Chondrocyte (in vitro differentiated cells): ENCODE results near the gene UBE2QL1. TPM values are rescaled to one million over a fixed set of nuclear protein-coding genes. Genes with fewer than 3 reads are reported as not detected.

ENCODE experiments used
- DNase-seq: peaks from one replicate; pipeline ENCODE4 v3.0.0; 2021; ENCODE audit warnings: mixed read lengths, low spot score
- H3K27ac Mint-ChIP-seq: one replicate; pipeline ENCODE4 v1.8.0; 2021; ENCODE audit warnings: mild to moderate bottlenecking, moderate library complexity, mixed read lengths; ENCODE audit not compliant: unreplicated experiment
- H3K27me3 Mint-ChIP-seq: 2 replicates; pipeline ENCODE4 v1.8.0; 2021; ENCODE audit warnings: low read depth, mixed read lengths
- H3K36me3 Mint-ChIP-seq: 2 replicates; pipeline ENCODE4 v1.8.0; 2021; ENCODE audit warnings: low read depth, mixed read lengths
- H3K4me1 Mint-ChIP-seq: 2 replicates; pipeline ENCODE4 v1.8.0; 2021; ENCODE audit warnings: low read depth, mild to moderate bottlenecking, mixed read lengths
- H3K4me3 Mint-ChIP-seq: one replicate; pipeline ENCODE4 v1.8.0; 2021; ENCODE audit warnings: mild to moderate bottlenecking, moderate library complexity, mixed read lengths; ENCODE audit not compliant: unreplicated experiment
- H3K9me3 Mint-ChIP-seq: 2 replicates; pipeline ENCODE4 v1.8.0; 2021; ENCODE audit warnings: low read depth, mixed read lengths
- CTCF ChIP-seq: fragments of 200-600 bp; sonication (generic); IDR thresholded peaks from 2 replicates; pipeline ENCODE4 v1.5.0; 2021; ENCODE audit warnings: antibody characterized with exemption, mild to moderate bottlenecking, moderate library complexity
- total RNA-seq: library from RNA; stranded (reverse); gene quantifications from 3 replicates; pipeline ENCODE4 v1.2.1, GENCODE V29; 2021

The UBE2QL1 gene
- total RNA-seq, 1 donor from 2014 or later = 0.17 TPM

GRCh38 chr5:6472792-6473191 is 24.1 kb downstream of the UBE2QL1 start:
- Mint-ChIP-seq H3K36me3 (no peaks in the 10 kb centered on the region), H3K4me3 (no peak overlapping the region), H3K9me3 (peaks cover 5% of the 10 kb centered on the region), H3K4me1 (no peaks in the 10 kb centered on the region), H3K27ac (no peak overlapping the region), H3K27me3 (peaks cover 22% of the 10 kb centered on the region)
- DNase-seq = no peak
- TF ChIP-seq CTCF = no peak

- Mint-ChIP-seq H3K27ac (no peak overlapping the region), H3K4me1 (no peaks in the 10 kb centered on the region), H3K36me3 (no peaks in the 10 kb centered on the region), H3K27me3 (peaks cover 17% of the 10 kb centered on the region), H3K9me3 (peaks cover 5% of the 10 kb centered on the region), H3K4me3 (no peak overlapping the region)
- no peak for TF ChIP-seq CTCF
- no peak for DNase-seq
Measured at GRCh38 chr5:6473284-6473683, 24.6 kb downstream of the UBE2QL1 start.

GRCh38 chr5:6475626-6476312 is 27.1 kb downstream of the UBE2QL1 start:
- TF ChIP-seq CTCF = no peak
- no peak for DNase-seq
- peaks cover 5% of the 10 kb centered on the region for H3K9me3 Mint-ChIP-seq
- H3K27ac Mint-ChIP-seq = no peak overlapping the region
- H3K4me3 Mint-ChIP-seq = no peak overlapping the region
- H3K27me3 Mint-ChIP-seq = peaks cover 9% of the 10 kb centered on the region
- no peaks in the 10 kb centered on the region for H3K4me1 Mint-ChIP-seq
- H3K36me3 Mint-ChIP-seq = no peaks in the 10 kb centered on the region

- peaks cover 9% of the 10 kb centered on the region for H3K27me3 Mint-ChIP-seq
- TF ChIP-seq CTCF = no peak
- H3K9me3 Mint-ChIP-seq = peaks cover 3% of the 10 kb centered on the region
- no peaks in the 10 kb centered on the region for H3K36me3 Mint-ChIP-seq
- no peak overlapping the region for H3K4me3 Mint-ChIP-seq
- H3K27ac Mint-ChIP-seq = no peak overlapping the region
- H3K4me1 Mint-ChIP-seq = no peaks in the 10 kb centered on the region
- DNase-seq = no peak
Measured at GRCh38 chr5:6476313-6476661, 27.6 kb downstream of the UBE2QL1 start.

- TF ChIP-seq CTCF = no peak
- H3K36me3 Mint-ChIP-seq = no peaks in the 10 kb centered on the region
- no peaks in the 10 kb centered on the region for H3K9me3 Mint-ChIP-seq
- no peaks in the 10 kb centered on the region for H3K4me1 Mint-ChIP-seq
- peaks cover 5% of the 10 kb centered on the region for H3K27me3 Mint-ChIP-seq
- no peak overlapping the region for H3K4me3 Mint-ChIP-seq
- no peak overlapping the region for H3K27ac Mint-ChIP-seq
- no peak for DNase-seq
Measured at GRCh38 chr5:6478793-6479192, 30.1 kb downstream of the UBE2QL1 start.
